Loucy (cell line): ENCODE data around the gene TVP23A.

Experiments
- CTCF ChIP-seq: fragments of 200-600 bp; sonication (generic); conservative IDR thresholded peaks from 2 replicates; pipeline ENCODE4 v1.5.1; 2014; ENCODE audit warnings: mild to moderate bottlenecking, antibody characterized with exemption, low read length
- EZH2phosphoT487 ChIP-seq: fragments of 200-600 bp; IDR thresholded peaks from 2 replicates; pipeline ENCODE4 v1.6.1; 2018; ENCODE audit warnings: antibody characterized with exemption, mild to moderate bottlenecking, moderate library complexity, borderline replicate concordance

DNA sequence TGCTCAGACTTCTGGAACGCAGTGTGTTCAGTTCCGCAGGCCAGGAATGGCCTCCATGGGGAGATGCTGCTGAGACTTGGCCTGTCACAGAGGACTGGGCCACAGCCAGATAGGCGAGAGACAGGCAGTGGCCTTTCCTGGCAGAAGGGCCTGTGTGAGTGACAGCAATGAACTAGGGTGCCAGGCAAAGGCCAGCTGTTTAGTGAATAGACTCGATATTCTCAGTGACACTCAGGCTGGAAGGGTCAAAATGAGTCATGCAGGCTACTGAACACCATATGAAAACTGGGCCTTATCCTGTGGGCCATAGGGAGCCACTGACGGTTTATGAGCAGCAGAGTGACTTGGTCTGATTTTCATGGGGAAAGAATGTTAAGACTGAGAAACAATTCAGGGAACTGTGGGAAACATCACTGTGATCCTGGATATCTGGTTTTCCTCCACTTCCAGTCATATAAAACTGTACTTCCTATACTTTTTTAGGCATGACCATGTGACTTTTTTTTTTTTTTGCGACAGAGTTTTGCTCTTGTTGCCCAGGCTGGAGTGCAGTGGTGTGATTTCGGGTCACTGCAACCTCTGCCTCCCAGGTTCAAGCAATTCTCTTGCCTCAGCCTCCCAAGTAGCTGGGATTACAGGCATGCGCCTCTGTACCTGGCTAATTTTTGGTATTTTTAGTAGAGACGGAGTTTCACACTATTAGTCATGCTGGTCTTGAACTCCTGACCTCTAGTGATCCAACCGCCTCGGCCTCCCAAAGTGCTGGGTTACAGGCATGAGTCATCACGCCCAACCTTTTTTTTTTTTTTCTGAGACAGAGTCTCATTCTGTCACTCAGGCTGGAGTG lies 80.1 kb downstream of the TVP23A start:
- no peak for TF ChIP-seq CTCF
- TF ChIP-seq EZH2phosphoT487: no peak
